Activated CD8-positive, alpha-beta memory T cell treated with anti-CD3 and anti-CD28 coated beads, Interleukin-2, amount 50 U/mL, for 48 hours (primary cell): ENCODE results near the gene RFNG.

ENCODE experiments used
- DNase-seq: peaks from one replicate; pipeline ENCODE4 v3.0.0-alpha.2; 2020

The RFNG gene

DNA sequence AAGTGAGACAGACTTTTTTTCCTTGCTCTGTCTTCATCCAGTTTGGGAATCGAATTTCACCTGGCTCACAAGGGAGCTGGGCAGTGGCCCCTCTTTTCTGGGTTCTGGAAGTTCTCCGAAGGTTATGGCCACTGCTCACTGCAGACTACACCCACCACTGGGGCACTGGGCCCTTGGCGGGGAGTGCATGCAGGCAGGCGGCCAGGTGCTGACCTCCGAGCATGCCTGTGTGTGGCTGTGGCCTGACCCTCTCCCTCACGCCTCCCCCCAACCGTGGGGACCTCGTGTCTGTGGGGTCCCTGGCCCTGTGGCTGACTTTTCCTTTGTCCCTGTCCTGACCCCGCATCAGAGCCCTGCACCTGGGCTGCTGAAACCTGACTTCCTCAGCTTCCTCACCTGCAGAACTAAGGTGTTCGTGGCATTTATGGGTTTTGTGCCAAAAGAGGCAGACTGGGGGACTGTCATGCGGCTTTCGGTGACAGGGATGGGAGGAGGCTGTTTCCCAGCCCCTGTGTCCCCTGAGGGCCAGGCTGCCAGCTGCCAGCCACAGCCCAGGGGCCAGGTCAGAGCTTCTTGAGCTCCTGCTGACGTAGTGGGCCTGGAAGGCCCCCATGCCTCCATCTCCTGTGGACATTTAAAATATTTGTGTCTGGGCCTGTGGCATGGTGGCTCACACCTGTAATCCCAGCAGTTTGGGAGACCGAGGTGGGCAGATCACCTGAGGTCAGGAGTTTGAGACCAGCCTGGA lies 52.7 kb downstream of the RFNG start:
- DNase-seq: no peak

DNA sequence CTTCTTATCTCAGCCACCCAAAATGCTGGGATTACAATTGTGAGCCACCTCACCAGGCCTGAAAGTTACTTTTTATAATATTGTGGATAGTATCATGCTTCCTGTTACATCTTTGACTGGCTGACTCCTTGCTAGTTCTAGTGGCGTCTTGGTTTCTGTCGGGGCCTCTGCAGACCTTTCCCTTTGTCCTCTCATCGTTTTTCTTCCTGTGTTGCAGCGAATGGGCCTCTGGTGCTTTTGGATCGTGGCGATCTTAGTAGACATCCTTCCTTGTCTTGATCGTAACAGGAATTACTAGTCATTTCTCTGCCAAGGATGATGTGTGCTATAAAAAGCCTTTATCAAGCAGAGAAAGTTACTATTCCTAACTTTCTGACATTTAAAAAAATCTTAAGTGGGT lies 53.4 kb downstream of the RFNG start:
- DNase-seq: no peak
